Stimulated activated CD8-positive, alpha-beta memory T cell treated with anti-CD3 and anti-CD28 coated beads, Interleukin-4, amount 100 ng/mL, for 48 hours (primary cell): ENCODE results near the gene PDIA6.
A peak's percentile ranks its signal among the peaks of the same experiment; 100 is the strongest.

Source experiments
- DNase-seq: peaks from one replicate; pipeline ENCODE4 v3.0.0-alpha.2; 2020

The PDIA6 gene, protein sequence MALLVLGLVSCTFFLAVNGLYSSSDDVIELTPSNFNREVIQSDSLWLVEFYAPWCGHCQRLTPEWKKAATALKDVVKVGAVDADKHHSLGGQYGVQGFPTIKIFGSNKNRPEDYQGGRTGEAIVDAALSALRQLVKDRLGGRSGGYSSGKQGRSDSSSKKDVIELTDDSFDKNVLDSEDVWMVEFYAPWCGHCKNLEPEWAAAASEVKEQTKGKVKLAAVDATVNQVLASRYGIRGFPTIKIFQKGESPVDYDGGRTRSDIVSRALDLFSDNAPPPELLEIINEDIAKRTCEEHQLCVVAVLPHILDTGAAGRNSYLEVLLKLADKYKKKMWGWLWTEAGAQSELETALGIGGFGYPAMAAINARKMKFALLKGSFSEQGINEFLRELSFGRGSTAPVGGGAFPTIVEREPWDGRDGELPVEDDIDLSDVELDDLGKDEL

DNA sequence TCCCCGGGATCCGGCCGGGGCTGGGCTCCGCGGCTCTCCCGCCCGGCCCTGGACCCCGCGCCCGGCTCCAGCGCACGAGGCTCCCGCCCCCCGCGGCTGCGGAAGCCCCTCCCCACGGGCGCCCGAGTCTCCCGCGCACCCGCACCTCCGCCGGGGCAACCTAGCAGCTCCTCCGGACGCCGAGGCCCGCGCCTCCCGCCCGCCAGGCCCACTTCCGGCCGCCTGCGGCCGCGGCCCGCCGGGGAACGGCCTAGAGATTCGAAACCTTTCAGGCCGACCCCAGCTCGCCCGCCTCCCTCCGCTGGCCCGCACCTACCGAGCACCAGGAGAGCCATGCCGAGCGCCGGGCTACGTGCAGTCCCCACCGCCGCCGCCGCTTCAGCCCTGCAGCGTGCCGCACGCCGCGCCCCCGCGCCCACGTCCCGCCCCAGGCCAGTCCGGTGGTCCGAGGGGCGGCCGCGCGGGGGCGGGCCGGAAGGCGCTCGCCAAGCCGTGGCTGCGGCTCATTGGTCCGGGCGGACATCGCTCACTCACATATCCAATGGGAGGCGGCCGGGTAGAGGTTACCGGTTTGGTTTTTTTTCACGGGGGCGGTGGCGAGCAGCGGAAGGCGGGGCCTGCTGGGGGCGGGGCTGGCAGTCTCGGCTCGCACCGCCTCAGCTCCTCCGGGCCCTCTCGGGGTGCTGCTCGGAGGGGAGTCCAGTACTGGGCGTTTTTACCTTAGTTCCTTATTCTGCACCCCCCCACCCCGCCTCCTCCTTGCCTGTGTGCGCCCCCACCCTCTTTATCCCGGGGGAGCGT lies at the start of gene PDIA6:
TSS of gene PDIA6 (minus strand) at position 424 of the 801 bp plus-strand sequence. CDS start at position 335, 89 bp downstream.
- peak; percentile 96 for DNase-seq

DNA sequence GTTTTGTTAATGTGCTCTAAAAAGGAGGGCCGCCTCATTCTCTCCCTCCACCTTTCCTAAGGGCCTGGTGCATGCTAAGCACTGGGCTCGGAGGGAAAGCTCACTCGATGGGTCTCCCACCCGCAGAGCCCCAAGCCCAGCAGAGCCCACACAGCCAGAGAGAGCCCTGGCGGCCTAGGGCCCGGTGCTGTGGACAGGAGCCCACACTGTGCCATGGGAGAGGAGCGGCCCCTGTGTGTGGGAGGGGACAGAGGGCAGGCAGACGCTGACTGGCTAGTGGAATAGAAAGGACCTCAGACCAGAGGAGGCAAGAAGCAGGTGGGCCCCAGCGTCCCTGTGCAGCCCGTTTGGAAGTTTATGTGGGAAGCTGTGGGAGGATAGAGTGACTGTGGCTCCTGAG lies 49.7 kb upstream of the PDIA6 start:
- DNase-seq: no peak

DNA sequence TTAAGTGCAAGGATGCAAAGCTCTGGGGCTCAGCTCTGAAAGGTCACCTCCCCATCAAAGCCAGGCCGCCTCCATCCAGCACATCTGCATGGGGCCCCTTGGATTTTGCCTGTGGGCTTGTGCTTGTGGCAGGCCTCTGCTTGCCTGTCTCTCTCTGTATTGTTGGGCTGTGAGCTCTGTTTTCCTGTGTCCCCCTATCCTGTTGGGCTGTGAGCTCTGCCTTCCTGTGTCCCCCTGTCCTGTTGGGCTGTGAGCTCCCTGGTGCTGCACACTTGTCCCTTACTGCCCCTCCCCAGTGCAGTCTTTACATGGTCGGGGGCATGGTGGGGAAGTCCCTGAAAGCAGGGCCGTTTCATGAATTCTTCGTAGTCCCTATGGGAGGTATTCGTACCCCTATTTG lies 49.2 kb upstream of the PDIA6 start:
- DNase-seq: no peak

DNA sequence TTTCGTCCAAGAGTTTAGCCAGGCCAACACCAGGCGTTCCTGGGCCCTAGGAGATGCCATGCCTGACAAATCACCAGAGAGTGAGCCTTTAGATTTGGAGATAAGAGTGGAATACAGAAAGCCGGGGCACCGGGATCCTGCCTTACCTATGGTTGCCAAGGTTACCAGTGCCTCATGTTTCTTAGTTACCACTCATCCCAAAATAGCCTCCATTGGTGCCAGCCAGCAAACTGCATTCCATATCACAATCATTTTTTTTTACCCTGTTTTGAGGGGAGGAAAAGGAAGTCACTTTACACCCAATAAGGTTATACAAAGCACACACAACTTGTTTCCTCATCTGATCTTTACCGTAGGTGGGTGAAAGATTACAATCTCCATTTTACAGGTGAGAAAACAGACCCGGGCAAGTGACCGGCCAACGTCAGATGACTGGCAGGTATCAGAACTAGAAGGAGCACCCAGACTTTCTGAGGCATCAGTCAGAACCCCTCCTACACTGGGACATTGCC lies 48.3 kb upstream of the PDIA6 start:
- DNase-seq: no peak

DNA sequence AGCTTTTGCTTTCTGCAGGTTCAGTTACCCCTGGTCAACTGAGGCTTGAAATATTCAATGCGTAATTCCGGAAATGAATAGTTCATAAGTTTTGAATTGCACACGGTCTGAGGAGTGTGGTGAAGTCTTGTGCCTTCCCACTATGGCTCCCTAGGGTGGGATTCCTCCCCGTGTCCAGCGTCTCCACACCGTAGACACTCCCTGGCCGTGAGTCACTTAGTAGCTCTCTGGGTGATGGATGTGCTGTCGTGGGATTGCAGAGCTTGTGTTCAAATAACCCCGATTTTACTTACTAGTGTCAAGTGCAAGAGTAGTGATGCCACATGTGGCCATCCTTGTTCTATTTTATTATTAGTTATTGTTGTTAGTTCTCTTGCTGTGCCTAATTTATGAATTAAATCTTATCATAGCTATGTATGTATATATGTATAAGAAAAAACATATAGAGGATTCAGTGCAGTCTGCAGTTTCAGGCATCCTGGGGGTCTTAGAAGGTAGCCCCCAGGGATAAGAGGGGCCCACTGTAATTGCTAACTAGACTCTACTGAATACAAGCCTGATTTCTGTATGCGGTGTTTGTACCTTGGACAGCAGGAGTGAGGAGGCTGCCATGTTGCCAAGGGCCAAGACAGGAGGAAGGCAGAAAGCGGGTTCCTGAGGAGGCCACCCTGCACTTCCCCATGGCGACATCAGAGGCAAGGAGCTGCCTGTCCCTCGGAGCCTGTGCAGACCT lies 47.7 kb upstream of the PDIA6 start:
- DNase-seq: no peak

DNA sequence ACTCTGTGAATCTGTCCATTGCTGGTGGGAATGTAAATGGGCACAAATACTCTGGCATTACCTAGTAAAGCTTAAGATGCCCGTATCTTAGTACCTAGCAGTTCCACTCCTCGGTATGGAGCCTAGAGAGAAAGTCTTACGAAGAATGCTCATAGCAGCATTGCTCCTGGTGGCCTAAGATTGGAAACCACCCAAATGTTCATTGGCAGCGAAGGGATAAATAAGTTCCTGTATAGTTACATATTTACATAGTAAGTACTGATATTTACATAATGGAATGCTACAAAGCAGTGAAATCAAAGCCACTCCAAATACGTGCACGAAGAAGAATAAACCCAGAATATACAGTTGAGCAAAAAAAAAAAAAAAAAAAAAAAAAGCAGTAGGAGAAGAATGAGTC lies 46.7 kb upstream of the PDIA6 start:
- DNase-seq: no peak

DNA sequence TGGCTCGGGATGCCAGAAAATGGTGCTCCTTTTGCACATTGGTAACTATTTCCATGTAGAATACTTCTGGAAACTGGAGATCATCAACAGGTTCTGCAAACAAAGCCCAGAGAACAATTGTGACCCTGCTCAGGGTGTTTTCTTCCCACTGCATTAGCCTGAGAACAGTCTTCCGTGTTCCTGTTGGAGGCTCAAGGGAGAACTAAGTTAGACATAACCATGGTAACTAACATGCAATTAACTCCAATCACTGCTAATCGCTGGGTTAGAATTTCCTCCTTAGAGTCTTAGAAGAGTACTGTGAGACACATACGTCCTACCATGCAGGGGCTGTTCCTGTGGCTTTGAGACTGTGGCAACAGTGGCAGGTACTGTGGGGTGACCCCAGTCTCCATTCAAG lies 36.0 kb upstream of the PDIA6 start:
- DNase-seq: no peak

DNA sequence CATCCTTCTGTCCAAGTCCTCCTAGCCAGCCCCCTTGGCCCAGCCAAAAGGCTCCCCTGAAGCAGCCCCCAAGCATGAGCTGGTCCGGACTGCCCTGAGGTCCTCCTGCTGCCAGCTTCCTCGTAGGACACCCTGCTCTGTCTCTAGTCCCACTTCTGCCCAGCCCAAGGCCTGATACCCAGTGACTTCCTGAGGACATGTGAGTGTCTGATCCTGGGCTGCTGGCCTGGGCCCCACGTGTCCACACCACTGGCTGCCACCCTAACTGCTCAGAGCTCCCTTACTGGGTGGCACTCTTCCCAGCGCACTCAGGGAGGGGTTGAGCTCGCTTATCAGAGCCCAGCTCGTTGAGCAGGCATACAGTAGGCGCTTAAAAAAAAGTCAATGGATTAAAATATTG lies 34.4 kb upstream of the PDIA6 start:
- no peak for DNase-seq

DNA sequence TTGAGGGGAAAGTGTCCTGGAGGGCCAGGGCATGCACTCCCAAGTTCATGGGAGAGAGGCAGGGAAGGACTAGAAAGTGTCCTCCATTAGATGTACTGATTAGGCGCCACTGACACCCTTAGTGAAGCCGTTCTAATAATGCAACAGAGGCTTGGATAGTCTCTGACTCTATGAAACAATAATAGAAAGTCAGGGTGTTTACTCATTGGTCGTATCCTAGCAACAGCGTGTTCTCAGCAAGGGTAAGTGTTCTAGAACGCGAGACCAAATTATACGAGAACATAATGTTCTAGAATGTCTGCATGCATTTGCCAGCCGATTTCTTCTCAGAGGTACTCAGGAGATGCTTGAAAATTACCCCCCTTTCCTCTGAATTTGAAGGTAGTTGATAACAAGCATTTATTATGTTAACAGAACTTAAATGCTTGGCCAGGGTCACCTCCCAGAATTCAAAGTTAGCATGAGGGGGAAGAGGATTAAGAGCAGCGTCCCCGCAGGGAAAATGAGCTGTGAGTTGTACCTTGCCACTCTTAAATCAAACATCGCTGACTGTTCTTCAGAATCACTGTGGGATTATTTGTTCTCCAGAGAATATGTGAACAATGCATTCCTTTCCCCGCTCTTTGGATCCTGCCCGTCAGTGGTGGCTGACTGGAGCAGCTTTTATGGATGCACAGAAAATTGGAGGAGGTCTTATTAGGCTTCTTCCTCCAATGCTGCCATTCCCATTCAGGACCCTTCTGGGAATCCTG lies 33.7 kb upstream of the PDIA6 start:
- no peak for DNase-seq

DNA sequence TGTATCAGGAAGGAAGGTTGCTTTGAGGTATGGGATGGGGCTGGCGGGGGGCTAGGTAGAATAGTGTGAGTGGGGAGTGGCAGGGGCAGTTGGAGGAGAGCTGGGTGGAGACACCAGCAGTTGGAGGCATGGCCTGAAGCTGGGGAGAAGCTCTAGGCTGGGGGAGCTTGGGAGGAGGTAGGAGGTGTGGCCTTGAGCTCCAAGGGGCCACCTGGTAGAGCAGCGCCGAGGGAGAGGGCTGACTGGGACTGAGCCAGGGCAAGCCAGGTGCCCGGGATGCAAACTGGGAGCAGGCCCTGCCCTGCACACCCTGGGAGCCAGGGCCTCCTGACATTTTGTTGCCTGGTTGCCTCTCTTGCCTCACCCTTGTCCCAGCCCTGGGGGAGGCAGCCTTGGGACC lies 33.1 kb upstream of the PDIA6 start:
- no peak for DNase-seq

DNA sequence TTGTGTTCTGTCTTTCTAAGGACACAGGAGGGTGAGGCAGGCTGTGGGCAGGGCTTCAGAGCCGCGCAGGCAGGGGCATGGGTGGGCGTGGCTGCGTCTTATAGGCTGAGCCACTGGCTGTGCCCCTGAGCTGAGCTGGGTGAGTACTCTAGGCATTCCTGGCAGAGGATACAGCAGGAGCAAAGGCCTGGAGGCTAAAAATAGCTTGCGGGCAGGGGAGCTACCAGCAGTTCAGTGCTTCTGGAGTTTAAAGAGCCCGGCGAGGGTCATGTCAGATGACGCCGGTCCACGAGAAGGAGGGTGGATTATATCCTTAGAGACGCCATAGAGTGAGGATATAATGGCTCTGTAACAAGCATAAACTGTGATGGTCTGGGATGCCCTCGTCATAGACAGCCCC lies 31.5 kb upstream of the PDIA6 start:
- DNase-seq: no peak

DNA sequence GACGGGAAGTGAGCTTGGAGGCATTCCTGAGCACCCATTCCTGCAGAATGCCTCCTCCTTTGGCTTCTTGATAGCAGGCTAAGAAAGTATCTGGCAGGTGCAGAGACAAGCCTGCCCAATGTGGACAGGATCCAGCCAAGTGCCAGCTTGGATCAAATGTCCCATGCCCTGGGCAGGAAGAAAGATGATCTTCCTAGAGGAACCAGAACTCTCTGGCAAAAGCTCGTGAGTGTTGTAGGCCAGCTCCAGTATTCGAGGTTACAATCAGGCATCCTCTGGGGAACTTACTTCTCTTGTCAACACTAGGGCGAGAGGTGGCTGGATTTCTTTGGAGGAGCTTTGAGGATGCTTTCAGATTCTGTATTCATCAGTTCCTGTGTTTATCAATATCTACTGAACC lies 29.9 kb upstream of the PDIA6 start:
- DNase-seq: no peak

DNA sequence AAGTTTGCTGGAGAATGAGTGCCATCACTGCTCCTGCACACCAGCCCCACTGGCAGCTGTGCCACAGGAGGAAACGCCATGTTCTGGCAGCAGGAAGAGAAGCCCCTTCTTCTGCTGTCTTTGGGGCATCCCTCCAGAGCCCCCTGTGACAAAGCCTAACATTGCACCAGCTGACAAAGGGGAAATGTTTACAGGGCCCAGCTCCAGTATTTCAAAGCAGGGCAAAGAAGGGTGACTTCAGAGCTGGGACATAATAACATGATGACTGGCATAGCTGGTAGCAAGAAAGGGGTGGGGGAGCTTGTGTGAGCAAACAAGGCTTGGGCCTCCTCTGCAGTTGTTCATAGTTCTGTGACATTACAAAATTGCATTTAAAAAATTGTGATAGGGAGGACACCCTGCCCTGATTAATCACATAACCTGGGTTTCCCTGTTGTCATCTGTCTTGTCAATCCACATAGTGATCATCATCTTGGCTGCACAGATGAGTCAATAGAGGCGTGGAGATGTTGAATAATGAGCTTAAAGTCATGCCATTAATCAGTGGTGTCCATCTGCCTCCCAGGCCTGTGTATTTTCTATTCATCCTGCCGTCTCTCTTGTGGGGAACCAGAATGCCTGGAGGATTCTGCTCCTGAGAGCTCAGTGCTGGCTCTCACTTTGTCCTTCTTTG lies 29.1 kb upstream of the PDIA6 start:
- no peak for DNase-seq

DNA sequence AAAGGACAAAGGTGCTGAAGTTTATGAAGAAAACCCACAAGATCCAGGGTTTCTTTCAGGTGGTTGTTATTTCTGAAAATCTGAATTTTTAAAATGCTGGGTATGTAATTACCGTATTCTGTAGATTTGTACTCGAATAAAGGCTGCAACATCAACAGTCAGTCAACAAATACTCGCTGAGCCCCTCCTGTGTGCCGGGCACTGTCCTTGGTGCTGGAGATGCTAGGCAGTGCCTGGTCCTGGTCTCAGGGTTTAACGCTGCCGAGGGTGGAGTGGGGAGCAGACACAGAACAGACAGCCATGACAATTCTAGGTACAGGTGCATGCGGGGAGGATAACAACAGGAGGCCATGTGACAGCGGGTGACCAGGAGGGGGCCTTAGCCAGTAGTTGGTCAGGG lies 27.2 kb upstream of the PDIA6 start:
- no peak for DNase-seq

DNA sequence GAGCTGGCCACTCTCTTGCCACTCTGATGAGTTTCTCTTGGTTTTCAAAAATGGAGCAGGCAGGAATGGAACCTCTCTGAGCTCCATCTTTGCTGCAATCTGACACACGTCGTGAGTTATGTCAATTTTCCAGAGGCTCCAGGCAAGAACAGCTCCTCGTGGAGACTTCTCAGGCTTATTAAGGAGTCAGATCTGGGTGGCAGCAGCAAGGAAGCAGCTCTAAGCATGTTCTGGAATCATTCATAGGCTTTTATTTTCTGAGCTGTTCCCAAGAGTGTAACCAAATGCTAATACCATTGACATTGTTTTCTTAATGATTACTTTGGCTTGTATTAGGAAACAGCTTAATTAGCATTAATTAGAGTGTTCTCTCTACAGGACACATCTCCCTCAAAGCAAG lies 26.1 kb upstream of the PDIA6 start:
- DNase-seq: no peak

DNA sequence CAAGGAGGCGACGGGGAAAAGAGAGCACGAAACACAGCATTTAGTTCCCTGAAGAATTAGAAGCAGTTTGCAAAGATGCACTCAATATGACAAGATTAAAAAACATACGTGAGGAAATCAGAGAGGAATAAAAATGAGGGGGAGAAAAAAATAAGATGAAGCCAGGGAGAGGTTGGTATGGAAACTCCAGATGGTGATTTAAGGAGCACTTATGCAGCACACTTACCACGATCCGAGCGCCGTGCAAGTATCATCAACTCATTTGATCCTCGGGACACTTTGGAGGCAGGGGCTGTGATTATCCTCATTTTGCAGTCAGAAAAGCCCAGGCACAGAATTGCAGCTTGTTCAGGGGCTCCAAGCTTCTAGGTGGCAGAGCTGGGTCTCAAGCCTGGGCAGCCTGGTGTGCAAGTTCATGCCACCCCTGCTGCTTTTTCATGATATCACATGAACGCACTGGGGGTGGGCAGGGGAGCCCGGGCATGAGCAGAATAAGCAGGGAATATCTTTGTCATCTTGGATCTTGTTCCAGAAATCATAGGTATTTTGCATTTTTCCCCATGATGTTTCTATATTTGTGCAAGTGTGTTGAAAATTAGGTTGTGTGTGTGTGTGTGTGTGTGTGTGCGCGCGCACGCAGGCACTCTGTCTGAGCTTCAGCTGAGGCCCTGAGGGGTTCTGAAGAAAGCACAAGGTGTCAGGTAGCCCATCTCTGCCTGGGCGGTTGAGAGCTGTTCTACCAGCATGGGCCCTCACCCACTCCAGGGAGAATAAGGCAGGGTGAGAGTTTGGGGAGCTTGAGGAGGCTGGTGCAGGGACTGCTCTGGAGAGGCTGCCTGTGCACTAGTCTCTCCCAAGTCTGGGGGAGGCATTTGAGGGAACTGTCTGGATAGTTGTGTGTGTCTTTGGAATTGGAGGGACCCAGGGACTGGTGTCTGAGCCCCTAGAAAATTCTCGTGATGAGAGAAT lies 25.0 kb upstream of the PDIA6 start:
- DNase-seq: no peak

DNA sequence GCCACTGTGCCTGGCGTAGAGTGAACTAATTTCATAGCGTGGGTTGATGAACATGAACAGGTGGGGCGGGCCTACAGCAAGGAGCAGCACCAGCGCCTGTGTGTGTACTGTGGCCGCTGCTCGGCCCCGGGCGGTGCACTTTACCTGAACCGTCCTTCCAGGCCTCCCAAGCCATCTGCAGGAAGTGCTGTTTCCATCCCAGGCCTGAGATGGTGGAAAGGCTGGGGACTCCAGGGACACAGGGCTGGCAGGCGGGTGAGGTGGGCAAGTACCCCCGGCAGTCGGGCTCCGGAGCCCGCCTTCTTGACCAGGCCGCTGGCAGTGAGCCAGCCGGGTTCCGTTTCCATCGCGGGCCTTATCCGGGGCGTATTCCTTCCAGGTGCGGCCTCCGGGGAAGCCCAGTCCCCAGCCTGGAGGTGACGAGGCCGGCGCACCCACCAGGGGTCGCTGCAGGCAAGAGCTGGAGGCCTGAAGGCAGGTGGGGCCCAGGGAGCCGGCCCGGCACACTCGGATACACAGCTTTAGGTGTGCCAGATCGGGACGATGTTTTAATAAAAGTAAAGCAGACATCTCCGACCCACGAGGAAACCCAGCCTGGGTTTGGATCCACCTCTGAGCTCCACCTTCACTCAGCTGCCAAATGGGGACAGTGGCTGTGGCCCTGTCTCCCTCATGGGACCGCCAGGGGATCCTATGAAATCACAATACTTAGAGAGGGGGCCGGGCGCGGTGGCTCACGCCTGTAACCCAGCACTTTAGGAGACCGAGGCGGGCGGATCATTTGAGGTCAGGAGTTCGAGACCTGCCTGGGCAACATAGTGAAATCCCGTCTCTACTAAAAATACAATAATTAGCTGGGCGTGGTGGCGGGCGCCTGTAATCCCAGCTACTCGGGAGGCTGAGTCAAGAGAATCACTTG lies 22.7 kb upstream of the PDIA6 start:
- peak; percentile 94 for DNase-seq

DNA sequence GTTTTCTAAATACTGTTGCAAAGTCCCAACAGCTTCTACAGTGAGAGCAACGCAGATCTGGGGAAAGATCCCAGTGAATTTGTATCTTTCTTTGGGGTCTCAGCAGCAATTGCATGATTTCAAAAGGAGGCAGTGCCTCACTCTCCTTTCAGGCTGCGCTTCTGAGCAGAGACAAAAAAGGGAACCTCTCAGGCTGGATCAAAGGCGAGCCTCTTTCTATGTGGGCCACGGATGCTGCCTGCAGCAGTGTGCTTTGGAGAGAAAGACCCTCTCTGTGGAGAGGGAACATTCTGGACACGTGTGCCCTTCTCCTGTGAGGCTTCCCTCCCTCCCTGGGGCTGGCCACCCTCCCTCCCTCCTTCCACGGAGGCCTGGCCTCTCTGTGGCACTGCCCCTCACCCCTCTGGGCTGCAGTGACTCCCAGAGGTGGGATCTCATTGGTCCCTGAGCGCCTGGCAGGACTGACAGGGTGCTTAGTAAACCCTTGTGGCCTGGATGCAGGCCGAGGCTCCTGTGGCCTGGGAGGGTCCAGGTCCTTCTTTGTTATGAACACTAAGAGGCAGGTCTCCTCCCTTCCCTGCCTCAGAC lies 21.6 kb upstream of the PDIA6 start:
- DNase-seq: no peak

DNA sequence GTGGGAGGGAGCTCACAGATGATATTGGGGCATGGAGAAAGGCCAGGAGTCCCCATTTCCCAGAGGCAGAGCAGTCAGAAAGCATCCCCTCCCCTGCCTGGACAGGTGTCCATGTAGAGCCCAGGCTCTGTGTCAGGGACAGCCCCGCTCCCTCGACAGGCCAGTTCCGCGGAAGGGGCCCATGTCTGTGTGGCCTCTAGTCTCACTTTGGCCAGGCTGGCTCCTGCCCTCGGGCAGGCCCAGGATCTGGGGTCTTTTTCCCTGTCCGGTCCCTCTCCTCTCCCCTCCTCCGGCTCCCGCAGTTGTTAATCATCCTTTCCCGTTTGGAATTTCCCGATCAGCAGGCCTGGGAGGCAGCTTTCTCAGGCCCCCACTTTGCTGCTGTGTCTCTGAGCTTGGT lies 20.4 kb upstream of the PDIA6 start:
- no peak for DNase-seq
